Femur (tissue), 1 donor: Measurements from ENCODE around the gene SPANXN4.

ENCODE experiments used
- DNase-seq: peaks from one replicate; pipeline ENCODE4 v3.0.0-alpha.2; 2017

SPANXN4 gene, protein sequence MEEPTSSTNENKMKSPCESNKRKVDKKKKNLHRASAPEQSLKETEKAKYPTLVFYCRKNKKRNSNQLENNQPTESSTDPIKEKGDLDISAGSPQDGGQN

DNA sequence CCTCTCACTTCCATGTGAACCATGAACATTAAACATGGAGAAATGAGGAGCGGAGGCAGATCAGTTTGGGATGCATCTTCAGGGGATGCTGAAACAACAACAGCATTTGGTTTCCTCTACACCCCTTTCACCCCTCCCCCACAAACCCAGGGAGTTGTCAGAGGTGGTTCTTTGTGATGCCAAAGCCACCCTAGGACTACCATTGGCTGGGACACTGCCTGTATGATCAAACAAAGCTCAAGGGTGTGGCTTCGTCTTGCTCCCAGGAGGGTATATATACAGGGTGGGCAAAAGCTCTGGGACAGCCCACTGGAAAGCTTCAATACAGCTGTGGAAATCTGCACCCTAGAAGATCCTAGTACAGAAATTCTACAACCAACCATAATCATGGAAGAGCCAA is at the start of gene SPANXN4:
SPANXN4 (plus strand) TSS at position 301 of the 400 bp plus-strand sequence; CDS start at position 388, 87 bp downstream.
- no peak for DNase-seq

DNA sequence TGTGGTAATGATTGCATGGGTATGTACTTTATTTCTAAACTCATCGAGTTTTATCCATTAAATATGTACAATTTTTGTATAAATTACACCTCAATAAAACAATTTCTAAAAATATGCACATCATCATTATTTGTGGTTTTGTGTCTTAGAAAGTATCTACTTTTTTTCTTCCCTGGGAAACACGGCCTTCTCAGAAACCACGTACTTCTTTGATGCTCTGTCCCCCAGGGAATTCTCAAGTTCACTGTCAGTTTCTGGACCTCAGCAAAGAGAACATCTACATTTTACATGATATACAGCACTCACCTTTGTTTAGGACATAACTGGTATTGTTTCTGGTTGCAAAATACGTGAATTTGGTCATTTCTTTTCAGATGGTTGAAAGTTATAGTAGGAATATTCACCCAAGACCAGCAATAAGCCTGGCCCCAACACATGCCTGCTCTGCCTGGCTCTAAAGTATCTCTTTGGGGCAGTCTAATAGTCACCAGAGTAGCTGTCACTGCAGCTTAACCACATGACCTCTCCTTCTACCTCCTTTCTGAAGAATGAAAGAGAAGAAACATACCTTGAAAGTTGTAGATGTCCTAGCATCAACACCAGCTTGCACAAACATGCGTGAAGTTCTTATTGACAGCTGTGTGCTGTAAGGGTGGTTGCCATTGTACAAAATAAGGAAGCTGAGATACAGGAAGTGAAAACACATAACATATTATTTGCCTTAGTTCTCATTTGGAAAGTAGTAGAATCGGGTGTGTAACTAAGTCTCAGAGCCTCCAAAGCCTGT is 48.4 kb upstream of the SPANXN4 start:
- no peak for DNase-seq

DNA sequence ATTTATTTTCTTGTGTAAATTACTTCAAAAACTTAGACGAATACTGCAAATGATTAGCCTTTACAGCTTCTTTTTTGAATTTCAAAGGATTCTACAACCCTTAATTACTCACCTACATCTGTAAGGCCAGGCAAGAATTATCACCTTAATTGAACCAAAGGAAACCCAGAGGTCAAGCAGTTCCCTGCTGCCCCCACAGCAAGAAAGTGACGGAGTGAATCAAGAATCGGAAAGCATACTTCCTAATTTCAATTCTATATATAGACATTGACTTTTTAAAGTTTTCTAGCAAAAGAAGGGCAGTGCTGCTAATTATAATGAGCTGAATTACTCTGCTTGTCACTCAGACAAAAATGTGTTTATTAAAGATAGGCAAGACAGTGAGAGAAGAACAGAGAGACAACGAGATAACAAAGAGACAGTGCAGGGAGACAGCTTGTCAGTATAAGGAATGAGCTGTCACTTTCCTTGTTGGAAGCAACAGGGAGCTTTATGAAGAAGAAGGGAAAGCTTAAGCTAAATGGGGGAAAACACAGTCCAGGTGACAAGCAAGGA is 47.5 kb upstream of the SPANXN4 start:
- DNase-seq = no peak

DNA sequence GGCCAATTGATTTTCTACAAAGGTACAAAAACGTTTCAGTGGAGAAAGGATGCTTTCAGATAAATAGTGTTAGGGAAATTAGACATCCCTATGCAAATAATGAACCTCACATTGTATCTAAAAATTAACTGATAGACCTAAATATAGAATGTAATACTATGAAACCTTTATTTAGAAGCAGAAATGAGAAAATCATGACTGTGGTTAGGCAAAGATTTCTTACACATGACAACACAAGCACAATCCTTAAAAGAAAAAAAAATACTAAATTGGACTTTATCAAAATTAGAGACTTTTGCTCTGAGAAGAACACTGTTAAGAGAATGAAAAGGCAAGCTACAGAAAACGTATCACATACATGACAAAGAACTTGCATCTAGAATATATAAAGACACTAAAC is 43.0 kb upstream of the SPANXN4 start:
- no peak for DNase-seq

DNA sequence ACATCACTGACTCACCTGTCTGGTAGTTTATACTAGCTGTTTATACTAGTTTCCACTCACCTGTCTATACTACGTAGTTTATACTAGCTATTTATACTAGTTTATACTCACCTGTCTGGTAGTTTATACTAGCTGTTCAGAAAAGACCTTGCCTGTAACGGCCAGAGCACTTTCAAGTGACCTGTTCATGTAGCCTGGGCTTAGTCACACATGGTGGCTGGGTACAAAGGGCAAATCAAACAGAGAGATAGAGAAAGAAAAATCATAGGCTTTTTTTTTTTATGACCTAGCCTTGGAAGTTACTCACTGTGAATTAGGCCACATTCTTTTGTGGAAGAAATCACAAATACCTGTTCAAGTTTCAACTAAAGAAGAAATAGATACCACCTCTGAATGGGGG is 30.7 kb upstream of the SPANXN4 start:
- DNase-seq = no peak

DNA sequence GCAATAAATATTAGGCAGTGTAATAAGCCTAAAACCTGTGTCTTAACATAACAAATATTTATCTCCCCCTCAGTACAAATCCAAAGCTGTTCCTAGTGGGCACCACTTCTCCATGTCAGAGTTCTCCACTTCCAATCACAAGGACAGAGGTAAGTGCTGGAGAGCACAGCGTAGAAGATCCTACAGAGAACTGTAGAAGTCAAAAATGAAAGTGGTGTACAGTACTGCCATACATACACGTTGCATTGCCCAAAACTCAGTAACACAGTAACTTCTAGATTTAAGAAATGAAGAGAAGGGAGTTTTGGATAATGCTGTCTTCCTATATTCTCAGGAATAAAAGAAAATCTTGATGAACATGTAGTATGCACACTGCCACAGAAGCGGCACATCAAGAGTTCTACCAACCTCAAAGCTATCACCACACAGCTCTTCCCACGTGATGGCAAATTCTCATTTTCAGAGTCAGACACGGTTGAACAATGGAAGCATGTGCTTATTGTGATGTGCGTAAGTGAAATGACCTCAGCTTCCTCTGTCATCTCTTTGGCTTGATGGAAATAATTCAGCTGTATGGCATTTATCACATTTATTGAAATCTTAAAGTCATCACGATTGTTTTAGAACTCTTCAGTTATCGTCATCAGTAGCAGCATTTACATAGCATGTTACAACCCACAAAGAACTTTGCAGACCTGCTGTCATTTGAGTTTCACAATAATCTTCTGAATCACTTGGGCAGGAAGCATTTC is 27.1 kb upstream of the SPANXN4 start:
- DNase-seq = no peak

DNA sequence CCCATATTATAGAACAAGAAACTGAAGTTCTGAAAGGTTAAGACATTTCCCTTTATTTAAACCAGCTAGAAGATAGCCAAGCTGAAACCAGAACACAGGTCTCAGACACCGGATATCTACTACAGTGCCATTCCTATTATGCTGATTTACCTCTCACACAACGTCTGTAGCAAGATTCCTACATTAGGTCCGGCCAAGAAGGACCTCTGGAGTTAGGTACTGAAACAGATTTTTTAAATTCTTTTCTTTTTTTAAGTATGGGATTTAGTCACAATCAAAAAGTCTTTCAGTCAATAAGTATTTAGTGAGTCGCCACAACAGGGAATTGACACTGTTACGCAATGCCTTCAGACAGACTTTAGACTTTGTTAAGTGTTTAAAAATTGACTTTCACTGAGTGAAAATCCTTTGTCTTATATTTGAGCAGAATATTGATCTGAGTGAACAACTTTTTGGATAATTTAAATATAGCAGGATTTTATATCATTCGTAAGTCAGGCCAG is 26.5 kb upstream of the SPANXN4 start:
- no peak for DNase-seq

DNA sequence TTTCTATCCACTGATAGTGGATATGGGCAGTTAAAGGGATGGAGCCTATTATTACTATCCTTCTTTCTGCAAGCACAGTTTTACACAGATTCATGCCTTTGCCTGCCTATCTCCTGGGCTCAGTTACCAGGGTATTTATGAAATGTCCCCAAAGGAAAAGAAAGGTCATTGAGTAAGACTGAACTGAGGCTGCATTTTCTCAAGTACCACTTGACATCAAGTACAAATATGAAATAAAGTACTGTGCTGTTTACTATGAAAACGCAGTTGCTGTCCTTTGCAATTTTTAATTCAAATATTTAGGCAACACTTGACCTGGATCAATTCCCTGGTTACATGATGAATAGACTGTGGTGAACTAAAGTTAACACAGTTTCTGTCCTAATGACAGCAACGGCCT is 23.5 kb upstream of the SPANXN4 start:
- DNase-seq = no peak

DNA sequence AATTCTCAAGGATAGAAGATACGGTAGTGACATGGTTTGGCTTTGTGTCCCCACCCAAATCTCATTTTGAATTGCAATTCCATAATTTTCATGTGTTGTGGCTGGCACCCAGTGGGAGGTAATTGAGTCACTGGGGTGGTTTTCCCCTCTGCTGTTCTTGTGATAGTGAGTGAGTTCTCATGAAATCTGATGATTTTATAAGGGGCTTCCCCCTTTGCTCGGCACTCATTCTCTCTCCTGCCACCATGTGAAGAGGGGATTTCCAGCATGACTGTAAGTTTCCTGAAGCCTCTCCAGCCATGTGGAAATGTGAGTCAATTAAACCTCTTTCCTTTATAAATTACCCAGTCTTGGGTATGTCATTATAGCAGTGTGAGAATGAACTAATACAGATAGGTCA is 8.5 kb upstream of the SPANXN4 start:
- no peak for DNase-seq

DNA sequence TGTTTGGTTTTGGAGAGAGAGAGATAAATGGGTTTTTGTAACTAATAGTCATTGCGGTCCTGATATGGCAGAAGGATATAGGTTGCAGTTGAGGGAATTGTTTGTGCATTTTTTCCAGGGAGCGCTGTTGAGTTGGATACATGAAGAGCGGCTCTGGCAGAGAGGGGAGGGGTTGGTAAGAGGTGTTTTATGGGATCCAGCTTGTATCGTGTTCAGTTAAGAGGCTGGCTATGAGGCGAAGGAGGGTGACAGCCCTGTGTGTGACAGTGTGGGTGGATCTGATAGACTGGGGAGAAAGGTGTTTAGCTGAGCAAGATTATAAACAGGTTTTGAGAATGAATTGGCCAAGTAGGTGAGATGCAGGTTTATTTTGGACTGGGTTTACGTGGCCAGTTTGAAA is 1.5 kb downstream of the SPANXN4 start:
- DNase-seq = no peak

DNA sequence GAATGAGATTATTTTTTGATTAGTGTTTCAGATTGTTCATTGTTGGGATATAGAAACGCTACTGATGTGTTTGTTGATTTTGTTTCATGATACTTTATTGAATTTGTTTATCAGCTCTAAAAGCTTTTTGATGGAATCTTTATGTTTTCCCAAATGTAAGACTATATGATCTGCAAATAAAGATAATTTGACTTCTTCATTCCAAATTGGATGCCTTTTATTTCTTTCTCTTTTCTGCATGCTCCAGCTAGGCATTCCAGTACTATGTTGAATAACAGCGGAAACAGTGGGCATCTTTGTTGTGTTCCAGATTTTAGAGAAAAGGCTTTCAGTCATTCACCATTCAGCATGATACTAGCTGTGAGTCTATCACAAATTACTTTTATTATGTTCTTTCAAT is 21.8 kb downstream of the SPANXN4 start:
- no peak for DNase-seq

DNA sequence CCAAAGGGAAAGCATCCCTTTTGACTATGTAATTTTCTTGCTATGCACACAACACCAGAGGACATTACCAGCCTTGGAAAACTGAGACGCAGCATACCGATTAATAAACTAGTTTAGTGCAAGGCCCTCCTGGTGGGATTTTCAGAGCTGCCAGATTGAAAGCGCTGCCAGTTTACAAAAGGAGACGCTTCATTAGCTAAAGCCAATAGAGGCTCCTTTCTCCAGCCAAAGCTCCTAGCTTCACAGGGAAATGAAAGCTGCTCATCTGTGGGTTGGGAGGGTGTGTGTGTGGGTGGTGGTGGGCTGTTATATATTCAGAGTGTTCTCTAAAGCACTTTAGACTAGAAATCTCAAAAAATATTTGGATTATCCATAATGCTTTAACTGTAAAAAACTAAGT is 32.4 kb downstream of the SPANXN4 start:
- DNase-seq = no peak

DNA sequence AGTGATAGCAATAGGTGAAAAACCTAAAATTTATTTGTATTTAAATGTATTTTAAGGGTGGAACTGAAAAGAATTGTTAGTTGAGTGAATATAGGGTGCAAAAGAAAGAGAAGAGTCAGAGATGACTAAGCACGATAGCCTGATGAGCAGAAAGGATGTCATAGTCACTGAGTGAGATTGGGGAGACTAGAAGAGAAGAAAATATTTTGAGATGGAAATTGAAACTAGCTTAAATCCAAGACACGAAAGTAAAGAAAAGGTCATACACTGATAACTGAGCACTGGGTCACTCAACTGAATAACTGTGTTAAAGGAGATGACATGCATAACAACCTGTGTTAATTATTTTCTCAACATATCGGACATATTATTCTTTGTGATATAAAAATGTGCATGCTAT is 55.5 kb downstream of the SPANXN4 start:
- no peak for DNase-seq

DNA sequence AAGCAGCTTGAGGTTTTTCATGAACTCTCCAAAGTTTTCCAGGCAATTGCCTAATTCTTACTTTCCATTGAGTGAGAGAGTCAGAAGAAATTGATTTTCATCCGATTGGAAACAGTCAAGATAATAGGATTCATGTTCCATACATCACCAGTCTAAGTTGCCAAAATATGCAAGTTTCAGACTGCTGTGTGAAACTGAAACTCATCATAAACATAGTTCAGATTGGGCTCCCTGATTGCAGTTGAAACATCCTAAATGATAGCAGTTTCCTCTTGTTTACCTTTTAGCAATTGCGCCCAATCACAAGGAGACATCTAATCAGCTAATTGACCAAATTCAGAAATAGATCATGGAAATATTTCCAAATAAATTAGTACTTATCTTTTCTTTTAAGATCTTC is 56.8 kb downstream of the SPANXN4 start:
- DNase-seq = no peak
